ENCODE measurements around the gene SGO2.
"Not testable (repeated sequence)": the region's sequence is repeated elsewhere in the genome, so short reads cannot be mapped to it uniquely, and the experiment has no call there.

Gene SGO2

GRCh38 chr2:200525066-200525465 lies 941 bp upstream of the SGO2 start:
- Histone ChIP-seq H3K36me3 (ENCODE audit: insufficient read depth, low read depth, low read length) (no peaks in the 10 kb centered on the region), H3K9me3 (ENCODE audit: insufficient read depth, low read depth, low read length) (no peaks in the 10 kb centered on the region), H3K4me1 (ENCODE audit: insufficient read depth, low read length) (no peaks in the 10 kb centered on the region), H3K9ac (ENCODE audit: low read depth, low read length) (no peak overlapping the region), H3K27ac (ENCODE audit: low read length) (no peak overlapping the region), H3K27me3 (ENCODE audit: insufficient read depth, low read length) (peaks cover 34% of the 10 kb centered on the region), H3K4me3 (ENCODE audit: low read length) (peak overlapping the region; percentile 92; the same call in 1 of the 2 replicates)

- Histone ChIP-seq H3K4me3 (ENCODE audit: low read length) (peak overlapping the region; percentile 92), H3K36me3 (ENCODE audit: insufficient read depth, low read depth, low read length) (no peaks in the 10 kb centered on the region), H3K27ac (ENCODE audit: low read length) (no peak overlapping the region), H3K4me1 (ENCODE audit: insufficient read depth, low read length) (no peaks in the 10 kb centered on the region), H3K9me3 (ENCODE audit: insufficient read depth, low read depth, low read length) (no peaks in the 10 kb centered on the region), H3K27me3 (ENCODE audit: insufficient read depth, low read length) (peaks cover 34% of the 10 kb centered on the region), H3K9ac (ENCODE audit: low read depth, low read length) (peak overlapping the region; percentile 25; the same call in 1 of the 2 replicates)
Observed at GRCh38 chr2:200525551-200525881, 491 bp upstream of the SGO2 start.

GRCh38 chr2:200528228-200528627 lies 2.2 kb downstream of the SGO2 start:
- H3K27ac ChIP-seq (ENCODE audit: low read length): no peak overlapping the region
- peaks cover 10% of the 10 kb centered on the region for H3K27me3 ChIP-seq (ENCODE audit: insufficient read depth, low read length)
- no peak overlapping the region for H3K4me3 ChIP-seq (ENCODE audit: low read length)
- H3K4me1 ChIP-seq (ENCODE audit: insufficient read depth, low read length): no peaks in the 10 kb centered on the region
- H3K9me3 ChIP-seq (ENCODE audit: insufficient read depth, low read depth, low read length): no peaks in the 10 kb centered on the region
- no peak overlapping the region for H3K9ac ChIP-seq (ENCODE audit: low read depth, low read length)
- peaks cover 4% of the 10 kb centered on the region for H3K36me3 ChIP-seq (ENCODE audit: insufficient read depth, low read depth, low read length)

- peaks cover 38% of the 10 kb centered on the region for H3K36me3 ChIP-seq (ENCODE audit: insufficient read depth, low read depth, low read length)
- H3K9me3 ChIP-seq (ENCODE audit: insufficient read depth, low read depth, low read length): no peaks in the 10 kb centered on the region
Observed at GRCh38 chr2:200533754-200534153, 7.7 kb downstream of the SGO2 start.

GRCh38 chr2:200534572-200534971 lies 8.6 kb downstream of the SGO2 start:
- no peak overlapping the region for H3K27ac ChIP-seq (ENCODE audit: low read length)
- no peaks in the 10 kb centered on the region for H3K27me3 ChIP-seq (ENCODE audit: insufficient read depth, low read length)

More at GRCh38 chr2:200533754-200534153, 7.7 kb downstream of the SGO2 start:
- H3K4me3 ChIP-seq (ENCODE audit: low read length): no peak overlapping the region
- no peak overlapping the region for H3K27ac ChIP-seq (ENCODE audit: low read length)
- H3K9ac ChIP-seq (ENCODE audit: low read depth, low read length): no peak overlapping the region
- H3K27me3 ChIP-seq (ENCODE audit: insufficient read depth, low read length): no peaks in the 10 kb centered on the region
- H3K4me1 ChIP-seq (ENCODE audit: insufficient read depth, low read length): no peaks in the 10 kb centered on the region

GRCh38 chr2:200538139-200538538 lies 12.1 kb downstream of the SGO2 start:
- Histone ChIP-seq H3K4me3 (ENCODE audit: low read length) (no peak overlapping the region), H3K36me3 (ENCODE audit: insufficient read depth, low read depth, low read length) (peaks cover 55% of the 10 kb centered on the region), H3K9ac (ENCODE audit: low read depth, low read length) (no peak overlapping the region), H3K4me1 (ENCODE audit: insufficient read depth, low read length) (no peaks in the 10 kb centered on the region), H3K9me3 (ENCODE audit: insufficient read depth, low read depth, low read length) (no peaks in the 10 kb centered on the region), H3K27me3 (ENCODE audit: insufficient read depth, low read length) (no peaks in the 10 kb centered on the region), H3K27ac (ENCODE audit: low read length) (no peak overlapping the region)

More at GRCh38 chr2:200534572-200534971, 8.6 kb downstream of the SGO2 start:
- peaks cover 38% of the 10 kb centered on the region for H3K36me3 ChIP-seq (ENCODE audit: insufficient read depth, low read depth, low read length)
- no peak overlapping the region for H3K9ac ChIP-seq (ENCODE audit: low read depth, low read length)
- no peak overlapping the region for H3K4me3 ChIP-seq (ENCODE audit: low read length)
- no peaks in the 10 kb centered on the region for H3K9me3 ChIP-seq (ENCODE audit: insufficient read depth, low read depth, low read length)
- no peaks in the 10 kb centered on the region for H3K4me1 ChIP-seq (ENCODE audit: insufficient read depth, low read length)

GRCh38 chr2:200540793-200541192 lies 14.8 kb downstream of the SGO2 start:
- Histone ChIP-seq H3K27me3 (ENCODE audit: insufficient read depth, low read length) (no peaks in the 10 kb centered on the region), H3K27ac (ENCODE audit: low read length) (no peak overlapping the region), H3K36me3 (ENCODE audit: insufficient read depth, low read depth, low read length) (peaks cover 54% of the 10 kb centered on the region), H3K4me3 (ENCODE audit: low read length) (no peak overlapping the region), H3K9me3 (ENCODE audit: insufficient read depth, low read depth, low read length) (no peaks in the 10 kb centered on the region), H3K9ac (ENCODE audit: low read depth, low read length) (no peak overlapping the region), H3K4me1 (ENCODE audit: insufficient read depth, low read length) (no peaks in the 10 kb centered on the region)

GRCh38 chr2:200566596-200566995 lies 40.6 kb downstream of the SGO2 start:
- not testable (repeated sequence) for H3K9me3 ChIP-seq (ENCODE audit: insufficient read depth, low read depth, low read length); H3K9ac ChIP-seq (ENCODE audit: low read depth, low read length); H3K27me3 ChIP-seq (ENCODE audit: insufficient read depth, low read length); H3K27ac ChIP-seq (ENCODE audit: low read length); H3K36me3 ChIP-seq (ENCODE audit: insufficient read depth, low read depth, low read length); H3K4me1 ChIP-seq (ENCODE audit: insufficient read depth, low read length); H3K4me3 ChIP-seq (ENCODE audit: low read length)

- H3K4me1 ChIP-seq (ENCODE audit: insufficient read depth, low read length): no peaks in the 10 kb centered on the region
- H3K27me3 ChIP-seq (ENCODE audit: insufficient read depth, low read length): no peaks in the 10 kb centered on the region
- H3K27ac ChIP-seq (ENCODE audit: low read length): no peak overlapping the region
- no peak overlapping the region for H3K4me3 ChIP-seq (ENCODE audit: low read length)
- H3K9ac ChIP-seq (ENCODE audit: low read depth, low read length): no peak overlapping the region
- H3K36me3 ChIP-seq (ENCODE audit: insufficient read depth, low read depth, low read length): peaks cover 16% of the 10 kb centered on the region
- H3K9me3 ChIP-seq (ENCODE audit: insufficient read depth, low read depth, low read length): peaks cover 6% of the 10 kb centered on the region
Observed at GRCh38 chr2:200567932-200568331, 41.9 kb downstream of the SGO2 start.

GRCh38 chr2:200575957-200576356 lies 50.0 kb downstream of the SGO2 start:
- H3K4me1 ChIP-seq (ENCODE audit: insufficient read depth, low read length): no peaks in the 10 kb centered on the region
- H3K4me3 ChIP-seq (ENCODE audit: low read length): no peak overlapping the region
- H3K27ac ChIP-seq (ENCODE audit: low read length): no peak overlapping the region
- no peaks in the 10 kb centered on the region for H3K27me3 ChIP-seq (ENCODE audit: insufficient read depth, low read length)
- H3K9ac ChIP-seq (ENCODE audit: low read depth, low read length): no peak overlapping the region
- H3K9me3 ChIP-seq (ENCODE audit: insufficient read depth, low read depth, low read length): no peaks in the 10 kb centered on the region
- peaks cover 19% of the 10 kb centered on the region for H3K36me3 ChIP-seq (ENCODE audit: insufficient read depth, low read depth, low read length)

GRCh38 chr2:200577027-200577426 lies 51.0 kb downstream of the SGO2 start:
- Histone ChIP-seq H3K4me3 (ENCODE audit: low read length) (no peak overlapping the region), H3K9ac (ENCODE audit: low read depth, low read length) (no peak overlapping the region), H3K9me3 (ENCODE audit: insufficient read depth, low read depth, low read length) (no peaks in the 10 kb centered on the region), H3K27me3 (ENCODE audit: insufficient read depth, low read length) (no peaks in the 10 kb centered on the region), H3K4me1 (ENCODE audit: insufficient read depth, low read length) (no peaks in the 10 kb centered on the region), H3K36me3 (ENCODE audit: insufficient read depth, low read depth, low read length) (peaks cover 10% of the 10 kb centered on the region; the same call in 1 of the 2 replicates), H3K27ac (ENCODE audit: low read length) (no peak overlapping the region)

- Histone ChIP-seq H3K4me1 (ENCODE audit: insufficient read depth, low read length) (no peaks in the 10 kb centered on the region), H3K9ac (ENCODE audit: low read depth, low read length) (no peak overlapping the region), H3K4me3 (ENCODE audit: low read length) (no peak overlapping the region), H3K27me3 (ENCODE audit: insufficient read depth, low read length) (no peaks in the 10 kb centered on the region), H3K9me3 (ENCODE audit: insufficient read depth, low read depth, low read length) (no peaks in the 10 kb centered on the region), H3K36me3 (ENCODE audit: insufficient read depth, low read depth, low read length) (no peaks in the 10 kb centered on the region), H3K27ac (ENCODE audit: low read length) (no peak overlapping the region)
Observed at GRCh38 chr2:200578778-200579177, 52.8 kb downstream of the SGO2 start.

- Histone ChIP-seq H3K9ac (ENCODE audit: low read depth, low read length) (no peak overlapping the region), H3K9me3 (ENCODE audit: insufficient read depth, low read depth, low read length) (no peaks in the 10 kb centered on the region), H3K36me3 (ENCODE audit: insufficient read depth, low read depth, low read length) (no peaks in the 10 kb centered on the region), H3K4me1 (ENCODE audit: insufficient read depth, low read length) (0 out of 2 replicates have a peak, but pooled peaks cover 5% of the 10 kb centered on the region), H3K27me3 (ENCODE audit: insufficient read depth, low read length) (peaks cover 29% of the 10 kb centered on the region), H3K4me3 (ENCODE audit: low read length) (no peak overlapping the region), H3K27ac (ENCODE audit: low read length) (no peak overlapping the region)
Observed at GRCh38 chr2:200584639-200585038, 58.6 kb downstream of the SGO2 start.

All from iPS-20b (cell line).